ENCODE data around the gene CST1.

- TF ChIP-seq POLR2A (IDR thresholded peaks at IDR 0.05), result no peak
- TF ChIP-seq, protein P1, sequence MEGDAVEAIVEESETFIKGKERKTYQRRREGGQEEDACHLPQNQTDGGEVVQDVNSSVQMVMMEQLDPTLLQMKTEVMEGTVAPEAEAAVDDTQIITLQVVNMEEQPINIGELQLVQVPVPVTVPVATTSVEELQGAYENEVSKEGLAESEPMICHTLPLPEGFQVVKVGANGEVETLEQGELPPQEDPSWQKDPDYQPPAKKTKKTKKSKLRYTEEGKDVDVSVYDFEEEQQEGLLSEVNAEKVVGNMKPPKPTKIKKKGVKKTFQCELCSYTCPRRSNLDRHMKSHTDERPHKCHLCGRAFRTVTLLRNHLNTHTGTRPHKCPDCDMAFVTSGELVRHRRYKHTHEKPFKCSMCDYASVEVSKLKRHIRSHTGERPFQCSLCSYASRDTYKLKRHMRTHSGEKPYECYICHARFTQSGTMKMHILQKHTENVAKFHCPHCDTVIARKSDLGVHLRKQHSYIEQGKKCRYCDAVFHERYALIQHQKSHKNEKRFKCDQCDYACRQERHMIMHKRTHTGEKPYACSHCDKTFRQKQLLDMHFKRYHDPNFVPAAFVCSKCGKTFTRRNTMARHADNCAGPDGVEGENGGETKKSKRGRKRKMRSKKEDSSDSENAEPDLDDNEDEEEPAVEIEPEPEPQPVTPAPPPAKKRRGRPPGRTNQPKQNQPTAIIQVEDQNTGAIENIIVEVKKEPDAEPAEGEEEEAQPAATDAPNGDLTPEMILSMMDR (IDR thresholded peaks at IDR 0.05), result no peak
- TF ChIP-seq EP300 (IDR thresholded peaks at IDR 0.05), result no peak
Measured at GRCh38 chr20:23759306-23759940, 8.7 kb upstream of the CST1 start.

Measured in upper lobe of left lung (tissue), 4 donors.